H1 (cell line): ENCODE measurements around the gene SLC20A1. TPM values are rescaled to one million over a fixed set of nuclear protein-coding genes. Genes with fewer than 3 reads are reported as not detected.

Experiments used
- CTCF ChIA-PET: fragments of 300-600 bp; sonication (Branson Sonifier 250); formaldehyde crosslinking; loops from one replicate; lab custom pipeline; 2021; ENCODE audit not compliant: partially characterized antibody; lab: Charles Lee
- POLR2A ChIA-PET: fragments of 300-600 bp; sonication (Branson Sonifier 250); formaldehyde crosslinking; loops from one replicate; lab custom pipeline; 2021; ENCODE audit warnings: inconsistent platforms; ENCODE audit not compliant: partially characterized antibody; lab: Charles Lee
- DNase-seq, 2 experiments: peaks; one replicate each; pipeline versions ENCODE4 v3.0.0 to v3.0.0-alpha.2; 2010 to 2022; ENCODE audit warnings: low spot score in 2 of 2, low read depth in 1 of 2, mixed read lengths in 1 of 2
- FAIRE-seq: peaks from 2 replicates; lab custom pipeline; 2011; peaks lifted over from hg19 to GRCh38; lab: Jason Lieb, UNC
- H2AFZ ChIP-seq: 2 replicates; pipeline ENCODE4 v1.8.1; 2012; ENCODE audit warnings: low read length, inconsistent platforms
- H2AK5ac ChIP-seq: 2 replicates; pipeline ENCODE4 v1.6.1; 2013; ENCODE audit warnings: low read depth, low read length
- H2BK120ac ChIP-seq: replicated peaks from 2 replicates; pipeline ENCODE3; 2013; ENCODE audit warnings: low read depth, low read length, inconsistent platforms
- H2BK12ac ChIP-seq: 2 replicates; pipeline ENCODE4 v1.6.1; 2013; ENCODE audit warnings: low read depth, low read length
- H2BK15ac ChIP-seq: 2 replicates; pipeline ENCODE4 v1.6.1; 2013; ENCODE audit warnings: low read length
- H2BK20ac ChIP-seq: 2 replicates; pipeline ENCODE4 v1.6.1; 2013; ENCODE audit warnings: low read length
- H2BK5ac ChIP-seq: 2 replicates; pipeline ENCODE4 v1.6.1; 2013; ENCODE audit warnings: low read depth, low read length
- H3K14ac ChIP-seq: 2 replicates; pipeline ENCODE4 v1.6.1; 2013; ENCODE audit warnings: inconsistent platforms; ENCODE audit not compliant: insufficient read length
- H3K18ac ChIP-seq: 2 replicates; pipeline ENCODE4 v1.6.1; 2013; ENCODE audit warnings: low read length; ENCODE audit errors: extremely low read depth
- H3K23ac ChIP-seq: 2 replicates; pipeline ENCODE4 v1.6.1; 2013; ENCODE audit warnings: inconsistent platforms; ENCODE audit not compliant: insufficient read length
- H3K23me2 ChIP-seq: 2 replicates; pipeline ENCODE4 v1.6.1; 2013; ENCODE audit warnings: low read depth, low read length
- H3K27ac ChIP-seq: 2 replicates; pipeline ENCODE4 v1.6.1; 2011; ENCODE audit warnings: low read depth, low read length, inconsistent platforms
- H3K27me3 ChIP-seq, 4 experiments: replicated peaks in 1 of 4; 1 replicate in 1 of 4; 2 replicates in 3 of 4; pipeline versions ENCODE4 v1.6.1 to v1.8.1; 2011 to 2013; ENCODE audit warnings: low read length in 3 of 4, mild to moderate bottlenecking in 3 of 4, inconsistent platforms in 2 of 4, mixed read lengths in 2 of 4, moderate library complexity in 1 of 4; ENCODE audit not compliant: control insufficient read depth in 3 of 4, insufficient read depth in 3 of 4; ENCODE audit errors: extremely low read depth in 1 of 4
- H3K36me3 ChIP-seq, 4 experiments: 2 replicates each; pipeline versions ENCODE4 v1.6.1 to v1.8.1; 2011 to 2013; ENCODE audit warnings: mild to moderate bottlenecking in 4 of 4, low read length in 3 of 4, moderate library complexity in 2 of 4, control low read depth in 1 of 4, inconsistent platforms in 1 of 4; ENCODE audit not compliant: insufficient read depth in 4 of 4, control insufficient read depth in 2 of 4
- H3K4ac ChIP-seq: replicated peaks from 2 replicates; pipeline ENCODE3; 2013; ENCODE audit warnings: low read length, low read depth, mixed read lengths, inconsistent platforms; ENCODE audit not compliant: insufficient read length
- H3K4me1 ChIP-seq, 4 experiments: replicated peaks in 1 of 4; 1 replicate in 1 of 4; 2 replicates in 3 of 4; pipeline versions ENCODE4 v1.6.1 to v1.8.1; 2011 to 2013; ENCODE audit warnings: low read length in 3 of 4, inconsistent platforms in 2 of 4, mixed read lengths in 1 of 4; ENCODE audit not compliant: insufficient read depth in 4 of 4, control insufficient read depth in 3 of 4
- H3K4me2 ChIP-seq, 2 experiments: 2 replicates each; pipeline versions ENCODE4 v1.6.1 to v1.8.1; 2011 to 2013; ENCODE audit warnings: low read depth in 2 of 2, low read length in 2 of 2, control low read depth in 1 of 2, inconsistent platforms in 1 of 2, mild to moderate bottlenecking in 1 of 2; ENCODE audit not compliant: insufficient read depth in 1 of 2
- H3K4me3 ChIP-seq, 4 experiments: fragments of 200-600, 300-600 bp in 1 of 4; sonication (generic), shearing (Covaris generic), sonication (Bioruptor Twin) in 1 of 4; 2 replicates each; pipeline versions ENCODE4 v1.5.1 to v1.8.1; 2011 to 2016; ENCODE audit warnings: low read length in 4 of 4, low read depth in 3 of 4, control low read depth in 2 of 4, inconsistent platforms in 2 of 4, mild to moderate bottlenecking in 2 of 4, mixed read lengths in 1 of 4, moderate library complexity in 1 of 4; ENCODE audit not compliant: insufficient read depth in 2 of 4; ENCODE audit errors: extremely low read depth in 1 of 4
- H3K56ac ChIP-seq: replicated peaks from 2 replicates; pipeline ENCODE3; 2013; ENCODE audit warnings: low read depth, mild to moderate bottlenecking, mixed read lengths, low read length, inconsistent platforms; ENCODE audit not compliant: insufficient read length
- H3K79me1 ChIP-seq: 2 replicates; pipeline ENCODE4 v1.6.1; 2013; ENCODE audit warnings: low read depth, low read length, control low read depth
- H3K79me2 ChIP-seq, 2 experiments: 2 replicates each; pipeline versions ENCODE4 v1.6.1 to v1.8.1; 2012 to 2013; ENCODE audit warnings: low read length in 2 of 2, mild to moderate bottlenecking in 2 of 2, inconsistent platforms in 1 of 2; ENCODE audit not compliant: insufficient read depth in 2 of 2, control insufficient read depth in 1 of 2
- H3K9ac ChIP-seq, 4 experiments: replicated peaks in 1 of 4; 1 replicate in 1 of 4; 2 replicates in 3 of 4; pipeline versions ENCODE4 v1.6.1 to v1.8.1; 2011 to 2013; ENCODE audit warnings: low read depth in 3 of 4, low read length in 3 of 4, control low read depth in 2 of 4, mild to moderate bottlenecking in 2 of 4, moderate library complexity in 2 of 4, inconsistent platforms in 1 of 4; ENCODE audit errors: extremely low read depth in 1 of 4
- H3K9me3 ChIP-seq, 2 experiments: 2 replicates each; pipeline versions ENCODE4 v1.6.1 to v1.8.1; 2012 to 2013; ENCODE audit warnings: mild to moderate bottlenecking in 2 of 2, moderate library complexity in 2 of 2, control low read depth in 1 of 2, inconsistent platforms in 1 of 2, low read depth in 1 of 2, low read length in 1 of 2, mixed read lengths in 1 of 2; ENCODE audit not compliant: insufficient read depth in 2 of 2
- H4K20me1 ChIP-seq, 2 experiments: replicated peaks in 1 of 2; 2 replicates each; pipeline versions ENCODE3 to v1.8.1; 2011 to 2013; ENCODE audit warnings: inconsistent platforms in 2 of 2, low read length in 2 of 2, mild to moderate bottlenecking in 1 of 2; ENCODE audit not compliant: insufficient read depth in 2 of 2, control insufficient read depth in 1 of 2
- H4K5ac ChIP-seq: 2 replicates; pipeline ENCODE4 v1.6.1; 2013; ENCODE audit warnings: low read length, low read depth, mixed read lengths, inconsistent platforms; ENCODE audit not compliant: insufficient read length
- H4K8ac ChIP-seq: 2 replicates; pipeline ENCODE4 v1.8.0; 2013; ENCODE audit warnings: mild to moderate bottlenecking, moderate library complexity, low read length, inconsistent platforms; ENCODE audit not compliant: insufficient read depth; ENCODE audit errors: extremely low read depth
- H4K91ac ChIP-seq: replicated peaks from 2 replicates; pipeline ENCODE3; 2013; ENCODE audit warnings: low read length, mixed read lengths, inconsistent platforms; ENCODE audit not compliant: insufficient read length
- BCL11A ChIP-seq, 2 experiments: IDR thresholded peaks; one replicate each; pipeline ENCODE4 v1.6.1; 2011; ENCODE audit warnings: low read depth in 2 of 2, low read length in 2 of 2, mild to moderate bottlenecking in 2 of 2
- EGR1 ChIP-seq: IDR thresholded peaks from 2 replicates; pipeline ENCODE4 v1.6.1; 2011; ENCODE audit warnings: low read depth, low read length, borderline replicate concordance
- EZH2 ChIP-seq: fragments of 200-600 bp; sonication (generic); IDR thresholded peaks from 2 replicates; pipeline ENCODE4 v1.7.1; 2012; ENCODE audit warnings: low read depth, mild to moderate bottlenecking, moderate library complexity, low read length, inconsistent platforms; ENCODE audit not compliant: severe bottlenecking
- NANOG ChIP-seq: IDR thresholded peaks from 2 replicates; pipeline ENCODE4 v1.6.1; 2011; ENCODE audit warnings: low read length, low read depth, mild to moderate bottlenecking, inconsistent platforms; ENCODE audit not compliant: insufficient read depth, poor library complexity, severe bottlenecking
- SAP30 ChIP-seq: fragments of 300-600 bp; sonication (generic); IDR thresholded peaks from 2 replicates; pipeline ENCODE4 v1.7.1; 2012; ENCODE audit warnings: low read length, moderate library complexity, mild to moderate bottlenecking, inconsistent platforms; ENCODE audit not compliant: insufficient read depth, insufficient replicate concordance
- WGBS, 2 experiments: shearing (Covaris generic) in 1 of 2; methylation state at CpG; one replicate each; pipeline versions ENCODE4 v1.1.6 to v1.1.7; 2013 to 2015; ENCODE audit warnings: low lambda C conversion rate in 2 of 2, mixed read lengths in 2 of 2, inconsistent platforms in 1 of 2, low coverage in 1 of 2, missing lambda C conversion rate in 1 of 2; ENCODE audit not compliant: insufficient replicate concordance in 2 of 2, insufficient coverage in 1 of 2, insufficient read length in 1 of 2; ENCODE audit errors: extremely low coverage in 1 of 2, missing lambda C conversion rate in 1 of 2; 5-methylcytosine and 5-hydroxymethylcytosine counted together
- polyA plus RNA-seq, 7 experiments: library from polyadenylated mRNA; depleted of rRNA in 3 of 7; stranded (reverse) in 5 of 7; unstranded in 2 of 7; fragments of >200 nt in 5 of 7; fragments of 200-250 nt in 2 of 7; gene quantifications; 1 replicate in 5 of 7; 2 replicates in 1 of 7; 4 replicates in 1 of 7; pipeline versions ENCODE4 v1.2.1 to v1.2.3, GENCODE V29; 2011 to 2013; ENCODE audit warnings: missing spikeins in 2 of 7, mixed read lengths in 2 of 7
- total RNA-seq: library from RNA; stranded (reverse); fragmentation: NEBNext Ultra II Directional; extraction: Animal tissue kit (Norgen Biotek cat#: 25700); gene quantifications from 2 replicates; pipeline ENCODE4 v1.2.1, GENCODE V29; 2021

SLC20A1 gene
- total and polyA plus RNA-seq, 2 of the 8 experiments (the other 6 are each of a cell fraction or from before 2014, with no cell fraction given) = 42.6 to 105 TPM

GRCh38 chr2:112669667-112670066 lies 23.9 kb downstream of the SLC20A1 start:
- no peak overlapping the region for H3K14ac ChIP-seq
- ChIA-PET CTCF (interaction anchor here (0.6 to 2.2 kb wide), 10 partner anchors 10 to 215 kb away, joined by 3 to 5 read pairs (median 3); no protein-coding TSS in a partner anchor), POLR2A (interaction anchor here (0.8 to 15.0 kb wide), 4 partner anchors 15 to 36 kb away, joined by 3 to 146 read pairs (median 4); no protein-coding TSS in a partner anchor)
- no peak overlapping the region for H2BK5ac ChIP-seq
- no peak overlapping the region for H4K8ac ChIP-seq
- no peak for DNase-seq
- H3K27me3 ChIP-seq = 0 out of 7 replicates have a peak, but pooled peaks cover 0 to 3% (median 1%) of the 10 kb centered on the region in 4 experiments
- no peak overlapping the region for H3K18ac ChIP-seq
- no peak overlapping the region for H2BK20ac ChIP-seq
- no peaks in the 10 kb centered on the region for H3K4me1 ChIP-seq
- no peak overlapping the region for H2AFZ ChIP-seq
- no peak overlapping the region for H3K9ac ChIP-seq
- H3K9me3 ChIP-seq = no peaks in the 10 kb centered on the region
- H2BK120ac ChIP-seq = no peak overlapping the region
- H3K4me2 ChIP-seq = no peak overlapping the region
- no peak overlapping the region for H2BK12ac ChIP-seq
- H3K36me3 ChIP-seq = peaks cover 0 to 7% (median 3%) of the 10 kb centered on the region in 4 experiments; a peak in 3 of 8 replicates
- no peak overlapping the region for H4K91ac ChIP-seq
- peaks cover 0 to 4% of the 10 kb centered on the region in 2 experiments for H4K20me1 ChIP-seq
- H2BK15ac ChIP-seq = no peak overlapping the region
- no peak overlapping the region for H3K56ac ChIP-seq
- H3K23ac ChIP-seq = no peak overlapping the region
- no peak overlapping the region for H3K4me3 ChIP-seq
- no peak overlapping the region for H2AK5ac ChIP-seq
- 93% methylated on average over 4 of the region's 4 CpGs; no CpG with 5 or more reads in 1 of the 2 experiments for WGBS, 2 experiments
- no peaks in the 10 kb centered on the region for H3K79me2 ChIP-seq
- no peaks in the 10 kb centered on the region for H3K79me1 ChIP-seq
- no peak overlapping the region for H4K5ac ChIP-seq
- H3K4ac ChIP-seq = no peak overlapping the region
- no peak for FAIRE-seq
- no peaks in the 10 kb centered on the region for H3K23me2 ChIP-seq
- no peak overlapping the region for H3K27ac ChIP-seq
- TF ChIP-seq EZH2 (no peak), SAP30 (no peak), NANOG (no peak), BCL11A (IDR thresholded peaks at IDR 0.05; ENCODE audit: low read depth in 2 of 2, low read length in 2 of 2) (no peak), EGR1 (no peak)
